ENCODE data around the gene TMEM131.
"Not testable (repeated sequence)": the region's sequence is repeated elsewhere in the genome, so short reads cannot be mapped to it uniquely, and the experiment has no call there.

TMEM131 gene

DNA sequence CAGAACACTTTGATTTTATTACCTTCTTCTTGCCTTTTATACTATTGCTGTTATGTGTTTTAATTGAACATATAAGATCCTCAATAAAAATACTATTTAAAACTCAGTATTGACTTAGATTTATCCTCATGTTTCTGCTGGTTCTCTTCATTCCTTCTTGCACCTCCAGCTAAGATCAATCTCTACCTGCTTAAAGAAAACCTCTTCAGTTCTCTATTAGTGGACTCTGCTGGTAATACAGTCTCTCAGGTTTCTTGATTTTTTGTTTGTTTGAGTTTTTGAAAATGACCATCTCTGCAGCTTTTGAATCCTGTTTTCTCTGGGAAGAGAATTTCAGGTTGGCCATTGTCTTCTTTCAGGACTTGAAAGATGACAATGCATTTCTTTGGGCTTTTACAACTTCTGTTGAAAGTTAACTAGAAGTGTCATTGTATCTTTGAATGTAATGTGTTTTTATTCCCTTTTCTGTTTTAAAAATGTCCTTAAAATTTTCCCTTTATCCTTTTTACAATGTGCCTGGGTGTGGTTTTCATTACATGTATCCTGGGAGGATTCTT lies 29.8 kb upstream of the TMEM131 start:
- in situ Hi-C loops (cut with MboI; ENCODE audit: low sequenced_read_pairs): no loop called here

DNA sequence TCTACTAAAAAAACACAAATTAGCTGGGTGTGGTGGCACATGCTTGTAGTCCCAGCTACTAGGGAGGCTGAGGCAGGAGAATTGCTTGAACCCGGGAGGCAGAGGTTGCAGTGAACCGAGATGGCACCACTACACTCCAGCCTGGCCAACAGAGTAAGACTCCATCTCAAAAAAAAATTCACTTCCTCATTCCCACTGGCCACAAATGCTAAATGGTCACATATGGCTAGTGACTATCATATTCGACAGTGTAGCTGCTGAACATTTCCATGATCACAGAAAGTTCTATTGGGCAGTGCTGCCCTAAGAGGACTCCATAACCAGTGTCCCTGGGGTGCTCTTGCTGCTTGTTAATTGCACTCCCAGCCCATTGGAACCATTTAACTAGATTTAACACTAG lies 26.3 kb upstream of the TMEM131 start:
- in situ Hi-C loops (cut with MboI; ENCODE audit: low sequenced_read_pairs): not testable (repeated sequence)

- in situ Hi-C loops (cut with MboI; ENCODE audit: low sequenced_read_pairs): no loop called here
These were observed 25.4 kb upstream of the TMEM131 start for GRCh38 chr2:98020992-98021713.

DNA sequence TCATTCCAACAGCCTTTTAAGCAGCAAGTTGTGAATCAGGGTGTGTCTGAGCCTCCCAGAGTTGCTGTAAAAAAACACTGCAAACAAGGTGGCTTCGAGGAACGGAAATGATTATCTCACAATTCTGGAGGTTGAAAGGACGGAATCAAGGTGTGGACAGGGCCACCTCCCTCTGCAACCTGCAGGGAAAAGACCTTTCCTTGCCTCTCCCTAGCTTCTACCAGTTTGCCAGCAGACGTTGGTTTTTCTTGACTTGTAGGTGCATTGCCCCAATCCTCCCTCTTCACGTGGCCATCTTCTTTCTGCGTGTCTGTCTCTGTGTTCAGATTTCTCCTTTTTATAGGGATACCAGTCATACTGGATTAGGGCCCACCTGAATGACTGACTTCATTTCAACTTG lies 24.8 kb upstream of the TMEM131 start:
- in situ Hi-C loops (cut with MboI; ENCODE audit: low sequenced_read_pairs): no loop called here

GRCh38 chr2:98016908-98017670 lies 21.3 kb upstream of the TMEM131 start:
- in situ Hi-C loops (cut with MboI; ENCODE audit: low sequenced_read_pairs): no loop called here

DNA sequence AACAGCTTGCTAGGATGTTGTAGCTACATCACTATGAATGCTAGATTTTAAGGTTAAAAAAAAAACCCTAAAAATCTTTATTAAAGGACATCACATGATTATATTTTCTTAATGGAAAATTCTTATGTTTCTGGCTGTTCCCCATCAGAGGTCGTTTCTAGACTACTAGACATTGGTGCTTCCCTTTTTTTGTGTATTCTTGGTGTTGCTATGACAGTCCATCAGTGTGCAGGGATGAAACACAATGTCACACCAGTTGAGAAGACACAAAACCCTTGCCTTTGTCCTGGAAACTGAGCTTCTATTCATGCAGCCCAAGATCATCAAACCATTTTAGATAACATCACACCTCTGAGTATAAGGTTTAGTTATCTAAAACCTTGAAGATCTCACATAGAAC lies 19.9 kb upstream of the TMEM131 start:
- in situ Hi-C loops (cut with MboI; ENCODE audit: low sequenced_read_pairs): no loop called here

GRCh38 chr2:98014379-98014778 lies 18.6 kb upstream of the TMEM131 start:
- in situ Hi-C loops (cut with MboI; ENCODE audit: low sequenced_read_pairs): no loop called here

DNA sequence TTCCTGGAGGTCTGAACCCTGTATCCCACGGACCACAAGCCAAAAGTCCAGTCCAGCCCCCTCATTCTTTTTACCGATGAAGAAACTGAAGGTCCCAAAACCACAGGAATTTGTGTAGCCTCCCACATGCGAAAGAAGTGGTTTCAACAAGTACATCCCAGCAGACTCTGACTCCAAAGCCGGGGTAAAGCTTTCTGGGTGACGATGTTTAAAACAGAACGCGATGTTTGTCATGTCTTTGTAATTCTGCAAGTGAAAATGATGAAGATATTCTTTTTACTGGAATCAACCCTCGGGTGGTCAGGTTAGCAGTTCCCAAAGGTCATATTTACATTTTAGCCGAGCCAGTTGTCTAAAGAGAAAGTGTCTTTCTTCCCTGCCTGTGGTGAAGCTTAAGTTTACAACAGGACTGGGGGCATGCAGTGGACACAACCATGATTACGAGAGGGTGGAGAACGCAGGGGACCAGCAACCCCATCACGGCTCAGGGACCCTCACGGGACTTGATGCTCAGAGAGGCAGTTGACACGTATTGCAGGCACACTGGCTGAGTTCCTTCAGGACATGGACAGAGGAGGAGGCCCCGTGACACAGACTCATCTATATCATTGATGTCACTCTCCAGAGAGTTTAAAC lies 17.8 kb upstream of the TMEM131 start:
- in situ Hi-C loops (cut with MboI; ENCODE audit: low sequenced_read_pairs): no loop called here

- in situ Hi-C loops (cut with MboI; ENCODE audit: low sequenced_read_pairs): no loop called here
These were observed 16.8 kb upstream of the TMEM131 start for GRCh38 chr2:98012561-98012991.

DNA sequence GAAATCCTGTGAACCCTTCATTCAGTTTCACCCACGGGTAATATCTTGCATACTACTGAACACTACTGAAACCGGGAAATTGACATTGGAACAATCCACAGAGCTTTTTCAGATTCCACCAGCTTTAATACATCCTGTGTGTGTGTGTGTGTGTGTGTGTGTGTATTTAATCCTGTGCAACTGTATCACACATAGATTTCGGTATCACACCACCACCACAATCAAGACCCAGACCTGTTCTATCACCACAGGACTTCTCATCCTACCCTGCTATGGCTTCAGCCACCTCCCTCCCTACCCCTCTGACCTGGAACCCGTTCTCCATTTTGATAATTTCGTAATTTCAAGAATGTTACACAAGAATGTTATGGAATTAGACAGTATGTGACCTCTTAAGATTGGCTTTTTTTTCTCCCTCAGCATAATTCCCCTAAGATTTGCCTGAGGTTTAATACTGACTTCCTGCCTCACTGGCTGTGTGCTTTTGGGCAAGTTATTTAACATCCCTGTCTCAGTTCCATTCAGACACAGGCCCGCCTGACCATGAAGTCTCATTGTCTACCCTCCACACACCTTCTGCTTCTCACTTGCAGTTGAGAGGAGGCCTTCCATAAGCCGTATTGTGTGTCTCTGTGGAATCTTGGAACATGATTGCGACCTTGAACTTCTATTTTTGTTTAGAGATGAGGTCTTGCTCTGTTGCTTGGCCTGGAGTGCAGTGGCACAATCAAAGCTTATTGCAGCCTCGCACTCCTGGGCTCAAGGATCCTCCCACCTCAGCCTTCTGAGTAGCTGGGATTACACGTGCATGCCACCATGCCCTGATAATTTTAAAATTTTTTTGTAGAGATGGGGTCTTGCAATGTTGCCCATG lies 14.4 kb upstream of the TMEM131 start:
- in situ Hi-C loops (cut with MboI; ENCODE audit: low sequenced_read_pairs): no loop called here

DNA sequence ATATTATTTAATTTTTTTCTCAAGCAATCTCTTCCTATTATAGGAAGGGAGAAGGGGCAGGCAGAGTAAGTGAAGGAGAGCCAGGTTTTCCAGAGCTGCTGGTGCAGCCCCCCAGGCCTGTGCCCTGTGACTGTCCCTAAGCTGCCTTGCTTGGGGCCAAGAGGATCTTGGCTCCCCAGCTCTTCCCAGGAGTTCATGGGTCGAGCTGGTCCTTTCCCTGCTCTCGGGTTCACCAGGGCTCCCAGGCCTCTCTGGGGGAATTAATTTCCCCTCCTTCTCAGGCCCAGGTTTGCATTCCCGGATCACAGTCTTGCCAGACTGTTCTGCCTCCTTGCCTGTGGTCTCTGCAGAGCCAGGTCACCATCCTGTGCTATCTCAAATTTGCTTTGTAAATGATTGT lies 12.7 kb upstream of the TMEM131 start:
- in situ Hi-C loops (cut with MboI; ENCODE audit: low sequenced_read_pairs): no loop called here

GRCh38 chr2:98006378-98006777 lies 10.6 kb upstream of the TMEM131 start:
- in situ Hi-C loops (cut with MboI; ENCODE audit: low sequenced_read_pairs): no loop called here

DNA sequence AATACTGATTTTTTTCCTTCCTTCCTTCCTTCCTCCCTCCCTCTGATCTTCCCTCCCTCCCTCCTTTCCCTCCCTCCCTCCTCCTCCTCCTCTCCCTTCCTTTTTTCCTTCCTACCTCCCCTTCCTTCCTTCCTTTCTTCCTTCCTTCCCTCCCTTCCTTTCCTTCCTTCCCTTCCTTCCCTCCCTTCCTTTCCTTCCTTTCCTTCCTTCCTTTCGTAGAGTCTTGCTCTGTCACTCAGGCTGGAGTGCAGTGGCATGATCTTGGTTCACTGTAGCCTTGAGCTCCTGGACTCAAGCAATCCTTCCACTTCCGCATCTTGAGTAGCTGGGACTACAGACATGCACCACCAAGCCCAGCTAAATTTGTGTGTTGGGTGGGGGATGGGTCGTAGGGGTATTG lies 8.9 kb upstream of the TMEM131 start:
- in situ Hi-C loops (cut with MboI; ENCODE audit: low sequenced_read_pairs): no loop called here

DNA sequence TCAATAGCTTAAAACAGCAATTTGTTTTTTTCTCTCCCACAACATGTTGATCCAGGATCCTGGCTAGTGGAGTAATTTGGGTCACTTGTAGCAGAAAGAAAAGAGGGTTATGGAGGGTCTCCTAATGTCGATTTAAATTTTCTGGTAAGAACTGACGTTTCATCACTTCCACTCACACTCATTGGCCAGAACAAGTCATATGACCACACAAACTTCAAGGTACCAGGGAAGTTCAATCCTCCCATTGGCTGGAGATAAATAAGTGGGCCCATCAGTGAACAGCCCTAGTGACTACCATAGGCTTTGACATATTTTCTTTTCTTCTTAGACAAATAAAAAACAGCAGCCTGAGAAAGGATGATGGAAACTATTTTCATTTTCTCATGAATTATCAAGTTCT lies 8.3 kb upstream of the TMEM131 start:
- in situ Hi-C loops (cut with MboI; ENCODE audit: low sequenced_read_pairs): no loop called here

- in situ Hi-C loops (cut with MboI; ENCODE audit: low sequenced_read_pairs): no loop called here
These were observed 3.8 kb upstream of the TMEM131 start for GRCh38 chr2:97999536-97999935.

- in situ Hi-C loops (cut with MboI; ENCODE audit: low sequenced_read_pairs): no loop called here
These were observed 2.8 kb upstream of the TMEM131 start for GRCh38 chr2:97998431-97999005.

DNA sequence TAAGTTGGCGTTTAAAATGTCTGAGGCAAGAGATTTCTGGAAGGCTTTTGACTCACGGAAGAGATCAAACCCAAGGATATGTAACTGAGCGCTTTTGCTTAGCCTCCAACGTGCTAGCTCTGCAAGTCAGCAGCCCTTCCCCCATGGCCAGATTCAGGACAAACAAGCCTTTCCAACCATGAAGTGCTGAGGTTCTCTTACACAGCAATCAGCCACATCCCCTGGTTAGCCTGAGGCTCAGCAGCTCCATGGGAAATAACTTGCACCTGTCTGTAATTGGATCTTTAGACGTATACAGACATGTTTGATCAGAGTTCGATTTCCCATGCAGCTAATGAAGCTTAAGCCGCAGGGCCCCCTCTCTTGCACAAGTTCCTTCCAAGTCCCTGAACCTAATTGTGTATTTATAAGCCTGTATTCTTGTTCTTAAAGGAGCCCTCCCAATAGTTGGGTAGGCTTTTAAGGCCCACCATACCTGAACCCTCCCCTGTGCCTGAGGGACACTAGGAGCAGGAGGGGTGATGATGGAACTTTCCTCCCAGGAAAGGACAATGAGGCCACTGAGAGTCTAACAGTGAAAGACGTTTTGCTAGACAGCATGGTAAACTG lies 2.1 kb upstream of the TMEM131 start:
- in situ Hi-C loops (cut with MboI; ENCODE audit: low sequenced_read_pairs): no loop called here

DNA sequence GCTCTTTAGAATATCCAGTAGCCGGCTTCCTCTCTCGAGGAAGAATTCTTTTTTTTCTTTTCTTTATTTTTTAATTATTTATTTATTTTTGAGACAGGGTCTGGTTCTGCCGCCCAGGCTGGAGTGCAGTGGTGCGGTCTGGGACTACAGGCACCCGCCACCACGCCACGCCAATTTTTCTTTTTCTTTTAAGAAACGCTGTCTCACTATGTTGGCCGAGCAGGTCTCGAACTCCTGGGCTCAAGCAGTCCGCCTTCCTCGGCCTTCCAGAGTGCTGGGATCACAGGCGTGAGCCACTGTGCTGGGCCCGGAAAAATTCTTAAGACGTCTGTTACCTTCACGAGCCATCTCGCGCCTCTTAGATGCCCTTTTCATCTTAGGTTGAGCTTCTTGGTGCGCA lies 931 bp upstream of the TMEM131 start:
- in situ Hi-C loops (cut with MboI; ENCODE audit: low sequenced_read_pairs): no loop called here

GRCh38 chr2:97995026-97995733 lies 568 bp downstream of the TMEM131 start:
- in situ Hi-C loops (cut with MboI; ENCODE audit: low sequenced_read_pairs): no loop called here

Measured in HL-60/S4 treated with retinoic acid at 250 ng/mL for 4 days and 3 days (cell line).